D721Med (cell line): Measurements from ENCODE around the gene DNAI1.
A peak's percentile ranks its signal among the peaks of the same experiment; 100 is the strongest.

Source experiments
- DNase-seq: peaks from one replicate; pipeline ENCODE4 v3.0.0; 2011; ENCODE audit warnings: low spot score; ENCODE audit not compliant: insufficient read length
- FAIRE-seq: peaks from 2 replicates; lab custom pipeline; 2011; peaks lifted over from hg19 to GRCh38; lab: Jason Lieb, UNC
- TF ChIP-seq, protein P1 (sequence below): IDR thresholded peaks from 2 replicates; pipeline ENCODE4 v1.5.1; 2012; ENCODE audit warnings: mild to moderate bottlenecking, control low read depth; ENCODE audit not compliant: insufficient read depth; ENCODE audit errors: missing control alignments

The DNAI1 gene

DNA sequence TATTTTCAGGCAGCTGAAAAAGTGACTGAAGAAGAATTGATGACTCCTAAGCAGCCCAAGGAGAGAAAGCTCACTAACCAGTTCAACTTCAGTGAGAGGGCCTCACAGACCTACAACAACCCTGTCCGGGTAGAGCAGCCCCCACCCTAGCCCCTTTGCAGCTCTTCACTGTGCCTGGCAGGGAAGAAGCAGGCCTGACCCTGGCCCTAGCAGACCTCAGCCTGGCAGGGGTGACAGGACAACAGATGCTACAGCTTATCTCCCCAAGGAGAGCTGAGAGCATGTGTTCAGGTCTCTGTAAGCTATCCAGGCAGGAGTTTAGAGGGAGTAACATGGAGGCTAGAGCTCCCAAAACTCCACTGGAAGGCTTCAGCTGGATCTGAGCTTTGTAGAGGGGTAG lies 31.8 kb downstream of the DNAI1 start:
- no peak for DNase-seq
- TF ChIP-seq, protein P1, sequence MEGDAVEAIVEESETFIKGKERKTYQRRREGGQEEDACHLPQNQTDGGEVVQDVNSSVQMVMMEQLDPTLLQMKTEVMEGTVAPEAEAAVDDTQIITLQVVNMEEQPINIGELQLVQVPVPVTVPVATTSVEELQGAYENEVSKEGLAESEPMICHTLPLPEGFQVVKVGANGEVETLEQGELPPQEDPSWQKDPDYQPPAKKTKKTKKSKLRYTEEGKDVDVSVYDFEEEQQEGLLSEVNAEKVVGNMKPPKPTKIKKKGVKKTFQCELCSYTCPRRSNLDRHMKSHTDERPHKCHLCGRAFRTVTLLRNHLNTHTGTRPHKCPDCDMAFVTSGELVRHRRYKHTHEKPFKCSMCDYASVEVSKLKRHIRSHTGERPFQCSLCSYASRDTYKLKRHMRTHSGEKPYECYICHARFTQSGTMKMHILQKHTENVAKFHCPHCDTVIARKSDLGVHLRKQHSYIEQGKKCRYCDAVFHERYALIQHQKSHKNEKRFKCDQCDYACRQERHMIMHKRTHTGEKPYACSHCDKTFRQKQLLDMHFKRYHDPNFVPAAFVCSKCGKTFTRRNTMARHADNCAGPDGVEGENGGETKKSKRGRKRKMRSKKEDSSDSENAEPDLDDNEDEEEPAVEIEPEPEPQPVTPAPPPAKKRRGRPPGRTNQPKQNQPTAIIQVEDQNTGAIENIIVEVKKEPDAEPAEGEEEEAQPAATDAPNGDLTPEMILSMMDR = no peak
- no peak for FAIRE-seq

DNA sequence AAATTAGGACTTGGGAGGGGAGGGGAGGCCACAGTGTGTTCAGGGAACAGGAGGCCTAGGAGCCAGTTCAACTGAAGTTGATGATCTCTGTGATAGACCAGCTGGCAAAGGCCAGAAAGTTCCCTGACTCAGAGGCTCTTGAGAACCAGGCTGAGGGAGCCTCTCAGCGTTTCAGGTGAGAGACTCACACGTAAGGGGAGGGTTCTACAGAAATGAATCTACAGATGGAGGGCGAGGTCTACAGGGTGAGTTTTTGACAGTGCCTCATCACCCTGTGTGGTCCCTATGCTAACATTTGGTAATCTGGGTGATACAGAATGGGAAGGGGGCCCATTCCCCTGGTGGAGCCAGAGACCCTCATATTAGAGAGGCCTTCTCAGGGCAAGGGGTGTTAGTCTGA lies 32.2 kb downstream of the DNAI1 start:
- no peak for DNase-seq
- TF ChIP-seq, protein P1 = no peak
- FAIRE-seq = no peak

DNA sequence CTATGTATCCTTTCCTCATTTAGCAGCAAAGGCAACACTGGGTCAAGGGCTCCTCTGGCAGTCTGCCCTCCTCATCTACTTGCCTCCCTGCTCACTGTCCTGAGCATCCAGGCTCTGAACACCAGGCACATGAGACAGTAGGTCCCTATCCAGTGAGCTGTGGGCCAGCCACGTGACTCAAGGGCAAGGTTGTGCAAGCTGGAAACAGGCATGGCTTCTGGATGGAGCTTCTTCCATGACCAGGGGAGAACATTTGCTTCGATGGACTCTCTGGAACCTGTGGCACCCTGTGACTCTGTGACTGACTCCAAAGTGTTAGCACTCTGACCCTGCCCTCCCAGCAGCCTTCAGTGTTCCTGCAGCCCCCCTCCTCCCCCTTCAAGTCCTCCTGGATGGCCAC lies 33.0 kb downstream of the DNAI1 start:
- TF ChIP-seq, protein P1 = no peak
- no peak for FAIRE-seq
- DNase-seq = no peak

DNA sequence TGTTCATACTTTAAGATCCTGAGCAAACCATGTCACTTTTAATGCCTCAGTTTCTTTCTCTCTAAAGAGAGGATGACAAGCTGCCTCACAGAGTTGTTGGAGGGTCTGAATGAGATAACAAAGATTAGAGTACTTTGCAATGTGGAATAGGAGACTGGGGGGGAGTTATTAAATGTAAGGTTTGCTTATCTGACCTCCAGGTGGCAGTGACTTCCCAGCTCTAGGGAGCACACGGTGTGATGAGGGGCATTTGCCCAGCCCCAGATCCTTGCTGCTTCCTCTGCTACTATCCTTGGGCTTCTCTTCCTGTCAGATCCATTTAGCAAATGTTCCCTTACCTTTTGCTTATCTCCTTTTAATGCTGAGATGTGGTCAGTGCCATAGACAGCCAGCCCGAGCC lies 33.4 kb downstream of the DNAI1 start:
- TF ChIP-seq, protein P1 = peak; percentile 24
- DNase-seq = no peak
- no peak for FAIRE-seq

DNA sequence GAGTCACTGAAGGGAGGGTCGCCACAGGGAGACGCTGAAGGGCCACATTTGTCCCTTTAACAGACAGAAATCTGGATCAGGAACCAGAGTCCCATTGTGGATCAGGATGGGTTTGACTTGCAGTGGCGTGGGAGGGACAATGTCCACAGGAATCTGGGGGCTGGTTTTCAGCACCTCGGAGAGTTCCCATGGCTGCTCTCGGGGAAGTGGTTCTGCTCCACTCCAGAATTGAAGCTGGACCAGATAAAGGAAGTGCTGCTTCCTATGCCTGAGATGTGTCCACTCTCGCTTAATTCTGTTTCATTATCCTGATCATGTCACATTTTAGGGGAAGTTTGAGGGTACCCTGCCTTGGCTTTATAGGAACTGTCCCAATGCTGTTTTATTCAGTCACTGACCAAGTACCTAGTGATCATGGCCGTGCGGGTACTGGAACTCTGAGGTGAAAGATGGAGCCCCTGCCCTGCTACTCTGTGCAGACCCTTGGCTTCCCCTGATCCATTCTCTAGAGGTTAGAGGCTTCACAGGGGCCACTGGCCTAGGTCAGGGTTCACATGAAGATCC lies 35.4 kb downstream of the DNAI1 start:
- DNase-seq (no peak), FAIRE-seq (no peak)
- TF ChIP-seq, protein P1 = no peak

DNA sequence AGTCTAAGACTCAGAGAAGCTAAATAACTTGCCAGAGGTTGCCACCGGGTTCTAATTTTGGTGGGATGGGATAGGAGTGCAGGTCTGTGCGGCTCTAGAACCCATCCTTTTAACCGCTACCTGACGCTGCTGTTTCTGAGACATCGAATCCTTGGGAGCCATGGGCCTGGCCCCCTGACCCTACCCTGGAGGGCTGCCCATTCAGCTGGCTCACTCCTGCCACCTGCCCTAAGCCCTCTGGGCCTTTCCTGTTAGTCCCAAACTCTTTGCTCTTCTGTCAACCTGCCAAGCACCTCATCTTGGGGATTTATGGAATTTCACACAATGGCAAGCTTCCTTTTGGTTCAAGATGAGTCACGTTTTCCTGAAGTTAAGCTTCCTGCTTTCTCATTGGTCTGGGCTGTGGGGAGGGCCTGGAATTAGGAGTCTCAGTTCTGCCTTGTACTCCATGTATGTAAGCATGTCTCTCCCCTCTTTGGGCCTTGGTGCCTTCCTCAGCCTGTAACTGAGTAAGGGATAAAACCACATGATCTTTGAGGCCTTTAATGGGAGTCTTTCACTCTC lies 37.6 kb downstream of the DNAI1 start:
- DNase-seq = no peak
- no peak for FAIRE-seq
- TF ChIP-seq, protein P1 = no peak

DNA sequence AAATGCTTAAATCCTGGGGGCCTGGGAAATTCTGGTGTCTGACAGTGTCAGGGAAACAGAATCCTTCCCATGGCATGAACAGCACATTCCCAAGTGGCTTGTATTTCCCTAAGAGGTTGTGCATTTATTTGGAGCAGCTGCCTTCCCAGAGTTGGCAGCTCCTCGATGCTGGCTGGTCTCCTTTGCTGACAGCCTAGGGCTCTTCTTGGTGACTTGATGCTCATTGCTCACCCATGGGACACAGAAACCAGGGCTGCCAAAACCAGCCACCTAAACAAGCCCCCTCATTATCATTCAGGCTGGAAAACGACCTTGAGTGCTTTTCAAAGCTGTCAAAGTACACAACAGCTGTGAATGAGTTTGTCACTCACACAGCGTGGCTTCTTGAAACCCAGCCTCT lies 39.9 kb downstream of the DNAI1 start:
- no peak for DNase-seq
- TF ChIP-seq, protein P1 = no peak
- no peak for FAIRE-seq
